ENCODE results near the gene LYPD5.

Gene LYPD5

DNA sequence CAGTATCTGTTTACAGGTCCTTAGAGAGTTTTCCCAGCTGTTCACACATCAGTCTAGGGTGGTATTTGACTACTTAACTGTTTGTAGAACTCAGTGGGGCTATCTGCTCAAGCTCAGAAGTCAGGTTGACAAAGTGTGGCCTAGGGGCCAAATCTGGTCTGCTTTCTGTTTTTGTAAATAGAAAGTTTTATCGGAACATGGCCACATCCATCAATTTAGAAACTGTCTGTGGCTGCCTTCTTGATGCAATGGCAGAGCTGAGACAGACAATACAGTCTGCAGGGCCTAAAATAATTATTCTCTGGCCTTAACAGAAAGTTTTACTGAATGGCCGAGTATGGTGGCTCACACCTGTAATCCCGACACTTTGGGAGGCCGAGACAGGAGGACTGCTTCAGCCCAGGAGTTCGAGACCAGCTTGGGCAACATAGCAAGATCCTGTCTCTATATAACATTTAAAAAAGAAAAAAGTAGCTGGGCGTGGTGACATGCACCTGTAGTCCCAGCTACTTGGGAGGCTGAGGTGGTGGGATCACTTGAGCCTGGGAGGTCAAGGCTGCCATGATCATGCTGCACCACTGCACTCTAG lies 49.9 kb downstream of the LYPD5 start:
- DNase-seq (ENCODE audit: low spot score) = no peak

DNA sequence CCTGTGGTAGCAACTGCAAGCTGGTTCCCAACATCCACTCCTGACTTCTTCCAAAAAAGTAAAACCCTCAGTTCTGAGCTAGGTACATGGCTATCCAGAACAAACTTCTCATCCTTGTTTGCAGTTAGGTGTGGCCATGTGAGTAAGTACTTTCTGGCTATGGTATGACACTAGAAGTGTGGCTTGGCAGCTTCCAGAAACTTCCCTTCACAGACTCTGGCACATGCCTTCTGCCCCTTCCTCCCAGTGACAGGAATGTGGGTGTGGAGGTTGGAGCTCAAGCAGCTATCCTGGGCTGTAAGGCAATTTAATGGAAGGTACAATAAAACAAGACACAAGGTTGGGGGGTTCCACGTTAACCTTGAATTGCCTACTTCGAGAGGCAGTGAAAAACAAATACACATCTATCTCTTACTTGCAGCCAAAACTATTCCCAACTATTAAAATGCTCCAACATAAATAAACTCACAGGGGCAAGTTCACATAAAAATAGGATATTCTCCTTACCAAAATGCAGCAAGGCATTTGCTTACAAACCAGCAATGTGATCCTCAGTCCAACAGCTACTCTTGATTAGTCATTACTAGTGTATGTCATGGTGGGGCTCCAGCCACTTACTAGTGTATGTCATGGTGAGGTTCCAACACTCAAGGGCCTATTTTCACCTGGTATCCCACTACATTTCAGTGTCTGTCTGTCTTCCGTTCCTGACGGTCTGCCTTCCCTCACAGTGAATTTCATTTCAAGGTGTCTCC lies 50.6 kb downstream of the LYPD5 start:
- DNase-seq (ENCODE audit: low spot score) = no peak

DNA sequence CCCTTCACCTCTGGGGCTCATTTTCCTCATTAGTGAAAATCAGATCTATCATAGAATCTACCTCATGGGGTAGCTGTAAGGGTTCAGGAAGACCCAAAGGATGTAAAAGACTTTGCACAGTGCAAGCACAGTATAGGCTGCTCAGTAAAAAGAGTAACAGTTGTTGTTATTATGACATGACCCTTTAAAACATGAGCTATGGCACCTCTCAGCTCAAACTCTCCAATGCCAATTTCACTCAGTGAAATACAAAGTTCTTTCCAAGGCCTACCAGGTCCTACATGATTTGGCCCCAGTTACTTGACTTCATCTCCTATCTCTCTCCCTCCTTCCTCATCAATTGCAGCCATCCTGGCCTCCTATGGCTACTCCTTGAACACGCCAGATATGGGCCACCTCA lies 52.3 kb downstream of the LYPD5 start:
- DNase-seq (ENCODE audit: low spot score) = no peak

DNA sequence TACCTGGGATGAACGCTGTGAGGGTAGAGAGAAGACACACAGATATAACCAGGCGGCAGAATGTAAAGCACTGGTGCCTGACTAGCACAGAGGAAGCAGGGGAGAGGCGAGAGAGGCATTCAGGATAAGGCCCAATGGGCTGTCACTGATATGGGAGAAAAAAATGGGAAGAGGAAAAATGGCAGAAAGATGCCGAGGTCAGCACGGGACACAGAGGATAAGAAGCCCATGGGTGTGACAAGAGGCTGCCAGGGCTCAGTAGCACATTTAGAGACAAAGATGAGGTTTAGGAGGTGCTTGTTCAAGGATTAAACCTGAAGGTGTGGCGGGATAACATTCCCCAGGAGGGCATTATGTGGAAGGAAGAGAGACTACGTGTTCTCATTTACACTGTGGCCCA lies 53.1 kb downstream of the LYPD5 start:
- DNase-seq (ENCODE audit: low spot score) = no peak

DNA sequence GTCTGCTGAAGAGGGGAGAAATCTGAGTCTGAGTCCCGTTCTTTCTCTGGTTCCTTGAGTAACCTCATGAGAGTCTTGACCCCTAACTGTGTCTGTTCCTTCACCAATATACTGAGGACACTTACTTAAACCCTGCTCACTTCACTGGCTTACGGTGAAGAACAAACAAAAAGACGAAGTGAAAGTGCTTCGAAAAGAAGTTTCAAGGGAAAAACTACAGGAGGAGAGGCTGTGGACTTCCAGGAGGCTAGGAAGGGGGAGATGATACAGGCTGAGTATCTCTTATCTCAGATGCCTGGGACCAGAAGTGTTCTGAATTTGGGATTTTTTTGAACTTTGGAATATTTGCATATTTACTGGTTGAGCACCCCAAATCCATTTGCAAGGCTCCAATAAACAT lies 53.6 kb downstream of the LYPD5 start:
- no peak for DNase-seq (ENCODE audit: low spot score)

DNA sequence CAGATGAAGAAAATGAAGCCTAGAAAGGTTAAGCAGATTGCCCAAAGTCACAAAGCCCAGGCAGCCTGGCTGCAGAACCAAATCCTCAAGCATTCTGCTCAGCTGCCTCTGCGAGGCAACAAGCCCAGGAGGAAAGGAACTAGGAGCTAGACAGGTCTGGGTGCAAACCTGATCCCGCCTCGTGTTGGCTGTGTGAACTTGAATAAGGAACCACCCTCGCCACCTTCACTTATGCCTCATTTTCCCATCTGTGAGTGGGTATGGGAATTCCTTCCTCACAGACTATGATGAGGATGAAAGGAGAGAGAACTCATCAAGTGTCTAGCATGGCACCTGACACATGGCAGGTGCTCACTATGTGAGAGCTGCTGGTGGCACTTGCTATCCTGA lies 54.0 kb downstream of the LYPD5 start:
- no peak for DNase-seq (ENCODE audit: low spot score)

DNA sequence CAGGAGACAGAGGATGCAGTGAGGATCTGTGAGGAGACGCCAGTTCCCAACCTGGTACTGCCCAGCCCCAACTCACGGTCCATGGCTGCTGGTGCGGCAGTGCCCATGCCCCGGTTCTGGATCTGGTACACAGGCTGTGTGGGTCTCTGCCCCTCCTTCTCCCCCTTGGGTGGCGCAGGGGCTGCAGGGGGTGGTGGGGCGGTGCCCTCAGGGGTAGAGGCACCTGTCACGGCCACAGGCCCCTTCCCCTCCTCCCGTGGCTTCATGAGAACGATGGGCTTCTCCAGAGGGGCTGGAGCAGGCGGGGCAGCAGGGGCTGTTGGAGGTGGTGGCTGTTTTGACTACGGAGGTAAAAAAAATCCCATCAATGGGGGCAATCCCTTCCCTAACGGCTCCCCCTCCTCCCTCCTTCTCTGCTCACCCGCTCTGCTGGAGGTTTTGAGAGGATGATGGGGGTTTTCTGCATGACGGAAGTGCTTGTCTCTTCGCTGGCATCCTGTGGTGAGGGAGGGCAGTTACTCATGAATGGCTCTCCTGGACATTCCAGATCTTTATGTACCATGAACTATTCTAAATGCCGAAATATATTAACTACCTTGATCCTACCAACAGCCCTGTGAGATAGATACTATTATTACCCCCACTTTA lies 54.6 kb downstream of the LYPD5 start:
- DNase-seq (ENCODE audit: low spot score) = no peak

All from SW480 (cell line).